Occipital lobe (tissue), 2 donors: ENCODE results near the gene P2RY6. TPM values are rescaled to one million over a fixed set of nuclear protein-coding genes. Genes with fewer than 3 reads are reported as not detected.
A peak's percentile ranks its signal among the peaks of the same experiment; 100 is the strongest.

ENCODE experiments used
- DNase-seq: peaks from one replicate; lab custom pipeline; 2025; lab: John Stamatoyannopoulos, UW
- total RNA-seq: library from RNA; depleted of rRNA; stranded (reverse); fragments of >200 nt; gene quantifications from one replicate; pipeline ENCODE4 v1.2.3, GENCODE V29; 2014

Gene P2RY6
- total RNA-seq, 1 donor from 2014 or later: not detected

GRCh38 chr11:73314117-73314961 lies 42.2 kb downstream of the P2RY6 start:
- DNase-seq: peak; percentile 54

- no peak for DNase-seq
Observed at GRCh38 chr11:73315293-73316020, 43.3 kb downstream of the P2RY6 start.

- no peak for DNase-seq
Observed at GRCh38 chr11:73316422-73316821, 44.3 kb downstream of the P2RY6 start.

- peak; percentile 47 for DNase-seq
Observed at GRCh38 chr11:73317373-73317772, 45.2 kb downstream of the P2RY6 start.

- DNase-seq: no peak
Observed at GRCh38 chr11:73317803-73318202, 45.7 kb downstream of the P2RY6 start.

GRCh38 chr11:73318501-73319011 lies 46.4 kb downstream of the P2RY6 start:
- DNase-seq: no peak

- DNase-seq: no peak
Observed at GRCh38 chr11:73320763-73321603, 48.8 kb downstream of the P2RY6 start.

GRCh38 chr11:73321604-73322381 lies 49.7 kb downstream of the P2RY6 start:
- no peak for DNase-seq

GRCh38 chr11:73322382-73323306 lies 50.5 kb downstream of the P2RY6 start:
- no peak for DNase-seq

GRCh38 chr11:73323464-73323863 lies 51.3 kb downstream of the P2RY6 start:
- DNase-seq: no peak

GRCh38 chr11:73324116-73324515 lies 52.0 kb downstream of the P2RY6 start:
- no peak for DNase-seq

GRCh38 chr11:73324665-73325035 lies 52.5 kb downstream of the P2RY6 start:
- DNase-seq: no peak

- DNase-seq: no peak
Observed at GRCh38 chr11:73325036-73325981, 53.2 kb downstream of the P2RY6 start.

- DNase-seq: no peak
Observed at GRCh38 chr11:73326929-73327811, 55.0 kb downstream of the P2RY6 start.

- no peak for DNase-seq
Observed at GRCh38 chr11:73327812-73328364, 55.8 kb downstream of the P2RY6 start.

- DNase-seq: no peak
Observed at GRCh38 chr11:73330569-73331093, 58.5 kb downstream of the P2RY6 start.
